Right renal cortex interstitium (tissue), 3 donors: Measurements from ENCODE around the gene SLC7A7. TPM values are rescaled to one million over a fixed set of nuclear protein-coding genes. Genes with fewer than 3 reads are reported as not detected.
A peak's percentile ranks its signal among the peaks of the same experiment; 100 is the strongest.
"Not testable (repeated sequence)": the region's sequence is repeated elsewhere in the genome, so short reads cannot be mapped to it uniquely, and the experiment has no call there.

Experiments used
- DNase-seq, 3 donors: peaks; one replicate each; pipeline ENCODE4 v3.0.0-alpha.2; 2013; ENCODE audit warnings: low read depth in 3 of 3, low spot score in 2 of 3
- polyA plus RNA-seq, 3 donors: library from polyadenylated mRNA; unstranded; fragments of 120-200 nt; gene quantifications; one replicate each; pipeline ENCODE4 v1.2.1, GENCODE V29; 2013; ENCODE audit not compliant: insufficient read length in 3 of 3

The SLC7A7 gene
- polyA plus RNA-seq, 3 donors: 101 to 121 (median 108) TPM

GRCh38 chr14:22766457-22767322 lies 48.5 kb downstream of the SLC7A7 start, which contains the start of gene OXA1L:
Gene OXA1L, plus strand, starts transcription at chr14:22766688. Its CDS starts 14 bp downstream, at chr14:22766702.
- peak; percentile 95 to 96 (median 96) for DNase-seq

- no peak for DNase-seq
Measured at GRCh38 chr14:22764382-22764781, 50.9 kb downstream of the SLC7A7 start.

- DNase-seq: no peak
Measured at GRCh38 chr14:22761734-22762133, 53.5 kb downstream of the SLC7A7 start.

- not testable (repeated sequence) for DNase-seq
Measured at GRCh38 chr14:22757972-22758650, 57.1 kb downstream of the SLC7A7 start.

- DNase-seq: no peak
Measured at GRCh38 chr14:22753586-22753985, 61.6 kb downstream of the SLC7A7 start.

GRCh38 chr14:22752422-22752821 lies 62.8 kb downstream of the SLC7A7 start:
- DNase-seq: no peak

GRCh38 chr14:22748631-22749068 lies 66.6 kb downstream of the SLC7A7 start:
- DNase-seq: no peak

GRCh38 chr14:22748206-22748605 lies 67.0 kb downstream of the SLC7A7 start:
- no peak for DNase-seq

- DNase-seq: no peak
Measured at GRCh38 chr14:22747769-22748168, 67.5 kb downstream of the SLC7A7 start.

GRCh38 chr14:22740020-22740419 lies 75.2 kb downstream of the SLC7A7 start:
- DNase-seq: no peak

- DNase-seq: no peak
Measured at GRCh38 chr14:22739423-22739822, 75.8 kb downstream of the SLC7A7 start.

GRCh38 chr14:22737052-22737451 lies 78.2 kb downstream of the SLC7A7 start:
- no peak for DNase-seq

GRCh38 chr14:22736384-22736783 lies 78.9 kb downstream of the SLC7A7 start:
- DNase-seq: not testable (repeated sequence)

- DNase-seq: no peak
Measured at GRCh38 chr14:22735096-22735495, 80.1 kb downstream of the SLC7A7 start.

- DNase-seq: no peak
Measured at GRCh38 chr14:22733829-22734228, 81.4 kb downstream of the SLC7A7 start.

- not testable (repeated sequence) for DNase-seq
Measured at GRCh38 chr14:22732062-22732461, 83.2 kb downstream of the SLC7A7 start.

GRCh38 chr14:22726012-22726411 lies 89.2 kb downstream of the SLC7A7 start:
- DNase-seq: no peak

GRCh38 chr14:22725374-22725773 lies 89.9 kb downstream of the SLC7A7 start:
- not testable (repeated sequence) for DNase-seq

- not testable (repeated sequence) for DNase-seq
Measured at GRCh38 chr14:22724847-22725246, 90.4 kb downstream of the SLC7A7 start.

GRCh38 chr14:22723815-22724214 lies 91.4 kb downstream of the SLC7A7 start:
- no peak for DNase-seq
